Liver (tissue), 3 donors: Measurements from ENCODE around the gene IKBKG.
"Not testable (repeated sequence)": the region's sequence is repeated elsewhere in the genome, so short reads cannot be mapped to it uniquely, and the experiment has no call there.

Experiments used
- EGR1 ChIP-seq, 2 donors: IDR thresholded peaks; 2 replicates each; pipeline ENCODE4 v1.6.1; 2016 to 2018; ENCODE audit warnings: antibody characterized with exemption in 2 of 2, low read depth in 2 of 2
- GABPA ChIP-seq, 2 donors: IDR thresholded peaks in 1 of 2; conservative IDR thresholded peaks in 1 of 2; 2 replicates each; pipeline ENCODE4 v1.6.1; 2016; ENCODE audit warnings: antibody characterized with exemption in 2 of 2, mild to moderate bottlenecking in 1 of 2, moderate library complexity in 1 of 2
- JUND ChIP-seq, 2 donors: IDR thresholded peaks; 2 replicates each; pipeline ENCODE4 v1.6.1; 2016; ENCODE audit warnings: antibody characterized with exemption in 2 of 2
- MAX ChIP-seq: IDR thresholded peaks from 2 replicates; pipeline ENCODE4 v1.6.1; 2016; ENCODE audit warnings: antibody characterized with exemption
- NR2F2 ChIP-seq: IDR thresholded peaks from 2 replicates; pipeline ENCODE4 v1.6.1; 2016; ENCODE audit warnings: antibody characterized with exemption
- RAD21 ChIP-seq, 2 donors: IDR thresholded peaks; 2 replicates each; pipeline ENCODE4 v1.6.1; 2016; ENCODE audit warnings: antibody characterized with exemption in 2 of 2, mild to moderate bottlenecking in 2 of 2
- REST ChIP-seq: IDR thresholded peaks from 2 replicates; pipeline ENCODE4 v1.6.1; 2016; ENCODE audit warnings: antibody characterized with exemption, mild to moderate bottlenecking
- RXRA ChIP-seq, 2 donors: IDR thresholded peaks; 2 replicates each; pipeline ENCODE4 v1.6.1; 2017 to 2018; ENCODE audit warnings: antibody characterized with exemption in 2 of 2, mild to moderate bottlenecking in 1 of 2
- SP1 ChIP-seq: IDR thresholded peaks from 2 replicates; pipeline ENCODE4 v1.6.1; 2018; ENCODE audit warnings: antibody characterized with exemption, mild to moderate bottlenecking
- TAF1 ChIP-seq: conservative IDR thresholded peaks from 2 replicates; pipeline ENCODE4 v1.6.1; 2016; ENCODE audit warnings: antibody characterized with exemption, mild to moderate bottlenecking
- YY1 ChIP-seq: IDR thresholded peaks from 2 replicates; pipeline ENCODE4 v1.6.1; 2016; ENCODE audit warnings: antibody characterized with exemption, mild to moderate bottlenecking
- ZBTB33 ChIP-seq: IDR thresholded peaks from 2 replicates; pipeline ENCODE4 v1.6.1; 2016; ENCODE audit warnings: antibody characterized with exemption
- TF ChIP-seq, protein P1 (sequence below): fragments of 150-350 bp; IDR thresholded peaks from 2 replicates; pipeline ENCODE4 v1.5.1; 2017; ENCODE audit warnings: improper control_type of control experiment, low read depth, low read length; ENCODE audit not compliant: missing input control
- donor health status: healthy.
- donor health status: healthy.

- TF ChIP-seq, protein P1, sequence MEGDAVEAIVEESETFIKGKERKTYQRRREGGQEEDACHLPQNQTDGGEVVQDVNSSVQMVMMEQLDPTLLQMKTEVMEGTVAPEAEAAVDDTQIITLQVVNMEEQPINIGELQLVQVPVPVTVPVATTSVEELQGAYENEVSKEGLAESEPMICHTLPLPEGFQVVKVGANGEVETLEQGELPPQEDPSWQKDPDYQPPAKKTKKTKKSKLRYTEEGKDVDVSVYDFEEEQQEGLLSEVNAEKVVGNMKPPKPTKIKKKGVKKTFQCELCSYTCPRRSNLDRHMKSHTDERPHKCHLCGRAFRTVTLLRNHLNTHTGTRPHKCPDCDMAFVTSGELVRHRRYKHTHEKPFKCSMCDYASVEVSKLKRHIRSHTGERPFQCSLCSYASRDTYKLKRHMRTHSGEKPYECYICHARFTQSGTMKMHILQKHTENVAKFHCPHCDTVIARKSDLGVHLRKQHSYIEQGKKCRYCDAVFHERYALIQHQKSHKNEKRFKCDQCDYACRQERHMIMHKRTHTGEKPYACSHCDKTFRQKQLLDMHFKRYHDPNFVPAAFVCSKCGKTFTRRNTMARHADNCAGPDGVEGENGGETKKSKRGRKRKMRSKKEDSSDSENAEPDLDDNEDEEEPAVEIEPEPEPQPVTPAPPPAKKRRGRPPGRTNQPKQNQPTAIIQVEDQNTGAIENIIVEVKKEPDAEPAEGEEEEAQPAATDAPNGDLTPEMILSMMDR, result not testable (repeated sequence)
- not testable (repeated sequence) for TF ChIP-seq RAD21 (IDR thresholded peaks at IDR 0.05); MAX; EGR1 (IDR thresholded peaks at IDR 0.05; ENCODE audit: low read depth in 2 of 2); RXRA (IDR thresholded peaks at IDR 0.05); GABPA (IDR thresholded peaks at IDR 0.05 in 1 of 2, conservative IDR thresholded peaks at IDR 0.05 in 1 of 2); YY1; REST; SP1; NR2F2; JUND (IDR thresholded peaks at IDR 0.05); TAF1; ZBTB33
Measured at GRCh38 chrX:154590415-154590814, 43.0 kb downstream of the IKBKG start.
